ENCODE data around the gene UFD1.

UFD1 gene

DNA sequence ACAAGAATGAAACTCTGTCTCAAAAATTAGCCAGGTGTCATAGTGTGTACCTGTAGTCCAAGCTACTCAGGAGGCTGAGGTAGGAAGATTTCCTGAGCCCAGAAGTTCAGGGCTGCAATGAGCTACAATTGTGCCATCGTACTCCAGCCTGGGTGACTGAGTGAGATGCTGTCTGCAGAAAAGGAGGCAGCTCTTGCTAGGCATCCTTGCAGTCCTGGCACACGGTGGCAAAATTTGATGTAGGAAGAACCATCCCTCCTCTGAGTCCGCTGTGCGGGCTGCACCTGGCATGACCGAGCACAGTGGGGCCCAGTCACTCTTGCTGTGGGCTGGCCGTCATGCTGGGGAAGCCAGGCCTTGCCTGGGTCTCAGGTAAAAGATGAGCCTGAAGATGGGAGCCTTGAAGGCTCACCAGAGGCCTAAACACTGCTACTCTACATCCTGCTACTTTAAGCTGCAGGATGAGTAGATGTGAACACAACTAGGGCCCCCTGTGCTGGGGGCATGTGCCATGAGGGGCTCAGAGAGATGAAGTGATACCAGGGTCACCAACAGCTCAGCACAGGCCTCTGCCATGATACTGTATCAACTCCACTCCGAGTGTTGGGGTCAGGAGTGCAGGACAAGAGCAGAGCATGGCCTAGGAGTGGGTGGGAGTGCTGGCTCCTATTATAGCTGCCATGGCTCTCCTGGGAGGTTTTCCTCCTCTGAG, 19.3 kb upstream of the UFD1 start:
- H3K4me1 ChIP-seq: no peaks in the 10 kb centered on the region
- no peaks in the 10 kb centered on the region for H3K27me3 ChIP-seq
- TF ChIP-seq, protein P1, sequence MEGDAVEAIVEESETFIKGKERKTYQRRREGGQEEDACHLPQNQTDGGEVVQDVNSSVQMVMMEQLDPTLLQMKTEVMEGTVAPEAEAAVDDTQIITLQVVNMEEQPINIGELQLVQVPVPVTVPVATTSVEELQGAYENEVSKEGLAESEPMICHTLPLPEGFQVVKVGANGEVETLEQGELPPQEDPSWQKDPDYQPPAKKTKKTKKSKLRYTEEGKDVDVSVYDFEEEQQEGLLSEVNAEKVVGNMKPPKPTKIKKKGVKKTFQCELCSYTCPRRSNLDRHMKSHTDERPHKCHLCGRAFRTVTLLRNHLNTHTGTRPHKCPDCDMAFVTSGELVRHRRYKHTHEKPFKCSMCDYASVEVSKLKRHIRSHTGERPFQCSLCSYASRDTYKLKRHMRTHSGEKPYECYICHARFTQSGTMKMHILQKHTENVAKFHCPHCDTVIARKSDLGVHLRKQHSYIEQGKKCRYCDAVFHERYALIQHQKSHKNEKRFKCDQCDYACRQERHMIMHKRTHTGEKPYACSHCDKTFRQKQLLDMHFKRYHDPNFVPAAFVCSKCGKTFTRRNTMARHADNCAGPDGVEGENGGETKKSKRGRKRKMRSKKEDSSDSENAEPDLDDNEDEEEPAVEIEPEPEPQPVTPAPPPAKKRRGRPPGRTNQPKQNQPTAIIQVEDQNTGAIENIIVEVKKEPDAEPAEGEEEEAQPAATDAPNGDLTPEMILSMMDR (IDR thresholded peaks at IDR 0.05): no peak
- H3K36me3 ChIP-seq: no peaks in the 10 kb centered on the region
- intact Hi-C loops (cut with DNase I; ENCODE audit: low total_unique reads): loop anchor here (10.0 kb wide), 1 partner anchor 126 kb away; no protein-coding TSS in a partner anchor
- no peak overlapping the region for H3K4me3 ChIP-seq
- H3K27ac ChIP-seq: no peak overlapping the region
- DNase-seq: peak in 1 of 2 donors; percentile 48
- H3K9me3 ChIP-seq: no peaks in the 10 kb centered on the region

DNA sequence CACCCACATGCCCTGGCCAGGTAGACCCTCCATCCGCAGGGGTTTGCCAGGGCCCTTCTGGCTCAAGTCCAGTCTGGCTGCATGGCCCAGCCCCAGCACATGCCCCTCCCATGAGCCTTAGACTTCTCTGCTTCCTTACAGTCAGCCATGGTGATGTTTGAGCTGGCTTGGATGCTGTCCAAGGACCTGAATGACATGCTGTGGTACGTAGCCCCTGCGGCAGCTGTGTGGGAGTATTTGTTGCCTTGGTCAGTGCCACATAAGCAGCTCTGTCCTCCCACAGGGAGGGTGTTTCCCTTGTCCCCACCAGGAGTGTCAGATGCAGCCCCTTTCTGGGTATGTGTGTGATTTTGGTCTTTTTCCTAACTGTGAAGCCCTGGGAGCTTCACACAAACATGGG, 18.3 kb upstream of the UFD1 start:
- DNase-seq: peak in 1 of 2 donors; percentile 43
- Histone ChIP-seq H3K27ac (no peak overlapping the region), H3K9me3 (no peaks in the 10 kb centered on the region), H3K4me1 (no peaks in the 10 kb centered on the region), H3K36me3 (no peaks in the 10 kb centered on the region), H3K4me3 (no peak overlapping the region), H3K27me3 (no peaks in the 10 kb centered on the region)
- TF ChIP-seq, protein P1 (IDR thresholded peaks at IDR 0.05): no peak
- intact Hi-C loops (cut with DNase I; ENCODE audit: low total_unique reads): loop anchor here (10.0 kb wide), 1 partner anchor 128 kb away; no protein-coding TSS in a partner anchor

DNA sequence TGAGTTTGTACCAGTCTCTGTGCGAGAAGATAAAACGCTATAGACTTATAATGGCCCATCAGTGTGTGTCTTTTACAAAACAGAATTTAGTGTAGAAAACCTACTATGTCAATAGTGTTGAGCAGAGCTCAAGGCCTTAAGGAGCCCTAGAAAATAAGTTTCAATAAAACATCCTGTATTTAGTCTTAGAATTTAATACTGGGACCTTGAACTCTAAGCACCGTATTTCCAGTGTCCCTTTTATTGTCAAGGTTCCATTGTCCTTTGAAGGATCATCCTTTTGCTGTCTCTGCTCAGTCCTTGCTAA, 17.3 kb upstream of the UFD1 start:
- no peaks in the 10 kb centered on the region for H3K4me1 ChIP-seq
- no peaks in the 10 kb centered on the region for H3K9me3 ChIP-seq
- DNase-seq: no peak
- no peak overlapping the region for H3K4me3 ChIP-seq
- H3K27me3 ChIP-seq: no peaks in the 10 kb centered on the region
- H3K27ac ChIP-seq: no peak overlapping the region
- intact Hi-C loops (cut with DNase I; ENCODE audit: low total_unique reads): loop anchor here (10.0 kb wide), 1 partner anchor 129 kb away; no protein-coding TSS in a partner anchor
- no peaks in the 10 kb centered on the region for H3K36me3 ChIP-seq
- TF ChIP-seq, protein P1 (IDR thresholded peaks at IDR 0.05): no peak

DNA sequence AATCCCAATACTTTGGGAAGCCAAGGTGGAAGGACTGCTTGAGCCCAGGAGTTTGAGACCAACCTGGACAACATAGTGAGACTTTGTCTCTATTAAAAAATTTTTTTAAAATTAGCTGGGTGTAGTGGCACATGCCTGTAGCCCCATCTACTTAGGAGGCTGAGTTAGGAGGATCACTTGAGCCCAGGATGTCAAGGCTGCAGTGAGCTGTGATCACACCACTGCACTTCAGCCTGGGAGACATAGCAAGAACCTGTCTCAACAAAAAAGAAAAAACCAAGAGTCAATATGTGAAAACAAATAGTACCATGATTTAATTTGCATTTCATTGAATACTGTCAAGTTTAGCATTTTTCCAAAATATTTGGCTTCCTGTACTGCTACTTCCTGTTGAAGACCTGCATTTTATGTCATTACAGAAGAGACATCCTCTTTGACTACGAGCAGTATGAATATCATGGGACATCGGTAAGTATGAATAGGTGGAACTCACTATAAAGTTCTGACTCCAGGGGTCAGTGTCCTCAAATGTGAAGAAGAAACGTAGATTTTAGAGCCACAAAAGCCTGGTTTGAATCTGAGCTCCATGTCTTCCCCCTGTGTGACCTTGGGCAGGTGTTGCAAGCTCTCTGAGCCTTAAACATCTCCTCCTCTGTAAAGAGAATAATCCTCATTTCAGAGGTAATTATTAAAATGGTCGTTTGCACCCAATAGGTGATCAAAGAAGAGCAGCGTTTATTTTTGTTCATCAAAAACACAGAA, 16.8 kb upstream of the UFD1 start:
- no peaks in the 10 kb centered on the region for H3K9me3 ChIP-seq
- no peak overlapping the region for H3K4me3 ChIP-seq
- DNase-seq: no peak
- TF ChIP-seq, protein P1 (IDR thresholded peaks at IDR 0.05): no peak
- H3K4me1 ChIP-seq: no peaks in the 10 kb centered on the region
- H3K27me3 ChIP-seq: no peaks in the 10 kb centered on the region
- H3K36me3 ChIP-seq: no peaks in the 10 kb centered on the region
- intact Hi-C loops (cut with DNase I; ENCODE audit: low total_unique reads): loop anchor here (10.0 kb wide), 1 partner anchor 129 kb away; no protein-coding TSS in a partner anchor
- no peak overlapping the region for H3K27ac ChIP-seq

GRCh38 chr22:19494676-19495173, 15.7 kb upstream of the UFD1 start:
- no peaks in the 10 kb centered on the region for H3K27me3 ChIP-seq
- no peak overlapping the region for H3K27ac ChIP-seq
- TF ChIP-seq, protein P1 (IDR thresholded peaks at IDR 0.05): no peak
- H3K4me1 ChIP-seq: no peaks in the 10 kb centered on the region
- H3K9me3 ChIP-seq: no peaks in the 10 kb centered on the region
- no peak overlapping the region for H3K4me3 ChIP-seq
- intact Hi-C loops (cut with DNase I; ENCODE audit: low total_unique reads): loop anchor here (10.0 kb wide), 1 partner anchor 130 kb away; no protein-coding TSS in a partner anchor
- H3K36me3 ChIP-seq: no peaks in the 10 kb centered on the region
- no peak for DNase-seq

Data from tibial artery (tissue), 4 donors.